Measurements from ENCODE around the gene NOD2.

Gene NOD2

GRCh38 chr16:50695017-50696000 is 1.9 kb downstream of the NOD2 start:
- DNase-seq = no peak

GRCh38 chr16:50696126-50696525 is 2.7 kb downstream of the NOD2 start:
- no peak for DNase-seq

GRCh38 chr16:50696575-50697420 is 3.4 kb downstream of the NOD2 start:
- peak; percentile 64 for DNase-seq

GRCh38 chr16:50697421-50697715 is 4.0 kb downstream of the NOD2 start:
- DNase-seq = no peak

GRCh38 chr16:50697881-50698767 is 4.7 kb downstream of the NOD2 start:
- peak; percentile 59 for DNase-seq

- DNase-seq = no peak
Measured at GRCh38 chr16:50699326-50700159, 6.1 kb downstream of the NOD2 start.

GRCh38 chr16:50702725-50703124 is 9.3 kb downstream of the NOD2 start:
- DNase-seq = no peak

- no peak for DNase-seq
Measured at GRCh38 chr16:50704245-50704644, 10.8 kb downstream of the NOD2 start.

GRCh38 chr16:50705436-50706110 is 12.2 kb downstream of the NOD2 start:
- no peak for DNase-seq

GRCh38 chr16:50706250-50706649 is 12.8 kb downstream of the NOD2 start:
- peak; percentile 28 for DNase-seq

- no peak for DNase-seq
Measured at GRCh38 chr16:50708373-50709060, 15.1 kb downstream of the NOD2 start.

- no peak for DNase-seq
Measured at GRCh38 chr16:50709061-50709684, 15.8 kb downstream of the NOD2 start.

- no peak for DNase-seq
Measured at GRCh38 chr16:50709980-50710379, 16.6 kb downstream of the NOD2 start.

- no peak for DNase-seq
Measured at GRCh38 chr16:50711040-50711439, 17.6 kb downstream of the NOD2 start.

- DNase-seq = peak; percentile 28
Measured at GRCh38 chr16:50711862-50712559, 18.6 kb downstream of the NOD2 start.

GRCh38 chr16:50712560-50712898 is 19.1 kb downstream of the NOD2 start:
- no peak for DNase-seq

GRCh38 chr16:50712956-50713355 is 19.6 kb downstream of the NOD2 start:
- DNase-seq = no peak

GRCh38 chr16:50717091-50717490 is 23.7 kb downstream of the NOD2 start:
- DNase-seq = no peak

- no peak for DNase-seq
Measured at GRCh38 chr16:50717494-50717893, 24.1 kb downstream of the NOD2 start.

Data from DMS53 (cell line).